Neuronal stem cell (in vitro differentiated cells): ENCODE data around the gene RPS23. TPM values are rescaled to one million over a fixed set of nuclear protein-coding genes. Genes with fewer than 3 reads are reported as not detected.

Experiments used
- DNase-seq: peaks from one replicate; pipeline ENCODE4 v3.0.0-alpha.2; 2013; ENCODE audit warnings: low spot score
- H2AFZ ChIP-seq: one replicate; pipeline ENCODE4 v1.6.1; 2013; ENCODE audit warnings: mild to moderate bottlenecking, low read length, inconsistent platforms
- H2AK5ac ChIP-seq: 2 replicates; pipeline ENCODE4 v1.6.1; 2013; ENCODE audit warnings: low read depth, mild to moderate bottlenecking, inconsistent platforms, low read length, moderate library complexity, mixed read lengths
- H2BK120ac ChIP-seq: 2 replicates; pipeline ENCODE4 v1.6.1; 2013; ENCODE audit warnings: low read depth, mild to moderate bottlenecking, inconsistent platforms, low read length, moderate library complexity, mixed read lengths
- H2BK12ac ChIP-seq: one replicate; pipeline ENCODE4 v1.6.1; 2013; ENCODE audit warnings: low read length, inconsistent platforms
- H2BK15ac ChIP-seq: 2 replicates; pipeline ENCODE4 v1.6.1; 2013; ENCODE audit warnings: mild to moderate bottlenecking, low read length, inconsistent platforms, mixed read lengths
- H2BK5ac ChIP-seq: one replicate; pipeline ENCODE4 v1.6.1; 2013; ENCODE audit warnings: inconsistent platforms, mild to moderate bottlenecking, low read length, moderate library complexity
- H3K14ac ChIP-seq: one replicate; pipeline ENCODE4 v1.6.1; 2013; ENCODE audit warnings: low read length, inconsistent platforms
- H3K18ac ChIP-seq: 2 replicates; pipeline ENCODE4 v1.6.1; 2013; ENCODE audit warnings: low read length, inconsistent platforms
- H3K23ac ChIP-seq: 2 replicates; pipeline ENCODE4 v1.6.1; 2013; ENCODE audit warnings: low read depth, mild to moderate bottlenecking, mixed read lengths, low read length, inconsistent platforms; ENCODE audit not compliant: poor library complexity
- H3K27ac ChIP-seq: replicated peaks from 3 replicates; pipeline ENCODE4 v1.5.1; 2013; ENCODE audit warnings: low read length, inconsistent platforms
- H3K27me3 ChIP-seq, 3 experiments: 2 replicates each; pipeline ENCODE4 v1.6.1; 2013; ENCODE audit warnings: low read length in 3 of 3, mild to moderate bottlenecking in 2 of 3, inconsistent platforms in 1 of 3, low read depth in 1 of 3, mixed read lengths in 1 of 3, moderate library complexity in 1 of 3; ENCODE audit not compliant: control insufficient read depth in 3 of 3, insufficient read depth in 3 of 3
- H3K36me3 ChIP-seq, 2 donors: replicated peaks in 1 of 2; 2 replicates each; pipeline ENCODE4 v1.6.1; 2013; ENCODE audit warnings: low read length in 2 of 2; ENCODE audit not compliant: control insufficient read depth in 2 of 2, insufficient read depth in 2 of 2
- H3K4ac ChIP-seq: 2 replicates; pipeline ENCODE4 v1.6.1; 2013; ENCODE audit warnings: inconsistent platforms, mild to moderate bottlenecking, low read length, moderate library complexity
- H3K4me1 ChIP-seq, 2 donors: 1 replicate in 1 of 2; 2 replicates in 1 of 2; pipeline ENCODE4 v1.6.1; 2013; ENCODE audit warnings: low read length in 2 of 2, low read depth in 1 of 2; ENCODE audit not compliant: control insufficient read depth in 2 of 2, insufficient read depth in 1 of 2
- H3K4me2 ChIP-seq: one replicate; pipeline ENCODE4 v1.6.1; 2013; ENCODE audit warnings: mild to moderate bottlenecking, low read length, inconsistent platforms; ENCODE audit not compliant: insufficient read depth, poor library complexity, severe bottlenecking
- H3K4me3 ChIP-seq, 2 donors: 2 replicates each; pipeline ENCODE4 v1.5.1; 2013; ENCODE audit warnings: low read length in 2 of 2, mild to moderate bottlenecking in 2 of 2, inconsistent platforms in 1 of 2, moderate library complexity in 1 of 2
- H3K79me1 ChIP-seq: one replicate; pipeline ENCODE4 v1.6.1; 2013; ENCODE audit warnings: low read depth, mild to moderate bottlenecking, inconsistent platforms, low read length, moderate library complexity
- H3K9ac ChIP-seq: one replicate; pipeline ENCODE4 v1.6.1; 2013; ENCODE audit warnings: mild to moderate bottlenecking, low read depth, low read length, inconsistent platforms; ENCODE audit not compliant: poor library complexity
- H3K9me3 ChIP-seq, 2 donors: replicated peaks in 1 of 2; 2 replicates each; pipeline versions ENCODE3 to v1.6.1; 2013; ENCODE audit warnings: low read length in 2 of 2, mild to moderate bottlenecking in 2 of 2, inconsistent platforms in 1 of 2, low read depth in 1 of 2, mixed read lengths in 1 of 2, moderate library complexity in 1 of 2; ENCODE audit not compliant: control insufficient read depth in 2 of 2, insufficient read depth in 1 of 2
- H4K8ac ChIP-seq: one replicate; pipeline ENCODE4 v1.6.1; 2013; ENCODE audit warnings: low read depth, mild to moderate bottlenecking, inconsistent platforms, low read length, moderate library complexity
- H4K91ac ChIP-seq: one replicate; pipeline ENCODE4 v1.6.1; 2013; ENCODE audit warnings: low read length, low read depth, mild to moderate bottlenecking, inconsistent platforms; ENCODE audit not compliant: poor library complexity
- WGBS, 2 donors: extraction: QIAGEN DNeasy Blood & Tissue Kit; methylation state at CpG; one replicate each; pipeline ENCODE4 v1.1.7; 2013; ENCODE audit warnings: missing lambda C conversion rate in 2 of 2, mixed read lengths in 1 of 2; ENCODE audit not compliant: insufficient read length in 2 of 2, insufficient replicate concordance in 1 of 2; ENCODE audit errors: extremely low coverage in 2 of 2; 5-methylcytosine and 5-hydroxymethylcytosine counted together
- polyA plus RNA-seq, 2 experiments: library from polyadenylated mRNA; stranded (reverse); fragments of 200-250 nt; gene quantifications; one replicate each; pipeline ENCODE4 v1.2.3, GENCODE V29; 2013

The RPS23 gene
- 4,871 TPM for polyA plus RNA-seq (2013, experiment 1 of 2)
- 5,026 TPM for polyA plus RNA-seq (2013, experiment 2 of 2)

DNA sequence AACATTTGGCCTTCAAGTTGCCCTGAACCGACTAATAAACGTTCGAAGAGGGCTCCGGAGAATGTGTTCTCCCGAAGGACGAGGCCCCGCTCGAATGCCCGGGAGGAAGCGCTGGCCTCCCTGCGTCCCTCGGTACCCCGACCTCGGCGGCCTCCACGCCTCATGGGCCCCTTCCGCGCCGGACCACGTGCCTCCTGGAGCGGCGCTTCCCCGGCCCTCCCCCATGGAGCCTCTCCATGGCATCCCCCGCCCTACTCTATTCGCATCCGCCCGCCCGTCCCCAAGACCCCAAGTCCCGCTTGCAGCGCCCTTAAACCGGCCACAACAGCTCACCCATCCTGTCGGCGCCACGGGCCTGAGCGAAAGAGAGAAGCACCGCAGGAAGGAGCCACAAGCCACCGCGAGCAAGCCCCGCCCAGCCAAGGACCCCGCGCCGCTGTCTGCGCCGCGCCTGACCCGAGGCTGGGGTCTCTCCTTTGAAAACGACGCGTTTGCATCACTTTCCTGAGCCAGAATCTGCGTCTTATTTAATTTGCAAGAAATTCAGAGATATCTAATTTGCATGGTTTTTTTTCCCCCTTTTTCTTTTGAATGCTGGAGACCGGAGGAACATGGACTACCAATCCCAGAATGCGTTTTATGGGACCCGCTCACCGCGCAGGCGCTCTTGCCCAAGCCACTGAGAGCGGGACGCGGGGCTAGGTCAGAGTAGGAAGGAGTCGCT lies at the start of gene RPS23:
RPS23 (minus strand) TSS at position 368 of the 724 bp plus-strand sequence; CDS start at position 337, 31 bp downstream.
- Histone ChIP-seq H4K8ac (no peak within 1 kb of the TSS), H3K4me1 (peaks cover 2 to 4% of the 10 kb centered on the region in 2 donors), H3K79me1 (peaks cover 2% of the 10 kb centered on the region), H3K36me3 (peaks cover 20 to 45% of the 10 kb centered on the region in 2 donors), H4K91ac (no peak within 1 kb of the TSS), H3K4me3 (peak within 1 kb of the TSS; percentile 89 to 98), H3K9ac (peak within 1 kb of the TSS; percentile 96), H2AK5ac (peak within 1 kb of the TSS; percentile 78), H2BK5ac (peak within 1 kb of the TSS; percentile 87), H2BK15ac (no peak within 1 kb of the TSS), H2BK120ac (peak within 1 kb of the TSS; percentile 61), H3K23ac (peak within 1 kb of the TSS; percentile 100), H2BK12ac (no peak within 1 kb of the TSS), H3K4me2 (peak within 1 kb of the TSS; percentile 79), H3K14ac (no peak within 1 kb of the TSS), H3K9me3 (peaks cover 0 to 2% of the 10 kb centered on the region in 2 donors), H3K4ac (peak within 1 kb of the TSS; percentile 81), H3K27ac (no peak within 1 kb of the TSS), H3K27me3 (no peaks in the 10 kb centered on the region), H2AFZ (peak within 1 kb of the TSS; percentile 92), H3K18ac (peak within 1 kb of the TSS; percentile 94)
- DNase-seq = peak; percentile 73
- no CpG with 5 or more reads among the region's 60 CpGs for WGBS, 2 donors

DNA sequence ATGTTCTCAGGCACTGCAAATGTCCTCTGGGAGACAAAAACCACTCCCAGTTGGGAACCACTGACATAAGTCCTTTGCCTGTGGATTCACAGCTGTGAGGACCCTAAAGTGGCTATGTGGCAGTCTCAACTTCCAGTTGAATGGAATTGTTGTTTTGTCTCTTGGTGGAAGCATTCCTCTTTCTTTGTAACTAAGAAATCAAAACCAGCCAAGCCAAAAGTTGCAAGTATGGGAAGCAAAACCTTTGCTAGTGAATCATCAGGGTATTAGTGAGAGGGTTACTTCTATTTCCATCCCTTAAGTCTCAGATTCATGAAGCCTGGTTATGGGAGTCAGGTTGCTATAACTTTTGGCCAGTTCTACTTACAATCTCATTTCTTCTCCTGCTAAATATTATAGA lies 49.8 kb upstream of the RPS23 start:
- Histone ChIP-seq H3K23ac (no peak overlapping the region), H3K4me1 (peaks cover 0 to 1% of the 10 kb centered on the region in 2 donors), H3K79me1 (no peaks in the 10 kb centered on the region), H3K18ac (no peak overlapping the region), H2AK5ac (no peak overlapping the region), H4K91ac (no peak overlapping the region), H3K27me3 (no peaks in the 10 kb centered on the region), H3K27ac (no peak overlapping the region), H3K4ac (no peak overlapping the region), H2AFZ (no peak overlapping the region), H3K14ac (no peak overlapping the region), H3K36me3 (no peaks in the 10 kb centered on the region), H2BK5ac (no peak overlapping the region), H3K4me3 (no peak overlapping the region), H3K9me3 (peaks cover 0 to 16% of the 10 kb centered on the region in 2 donors), H2BK15ac (no peak overlapping the region), H3K9ac (no peak overlapping the region), H2BK12ac (no peak overlapping the region), H3K4me2 (no peak overlapping the region), H2BK120ac (no peak overlapping the region), H4K8ac (no peak overlapping the region)
- DNase-seq = no peak

DNA sequence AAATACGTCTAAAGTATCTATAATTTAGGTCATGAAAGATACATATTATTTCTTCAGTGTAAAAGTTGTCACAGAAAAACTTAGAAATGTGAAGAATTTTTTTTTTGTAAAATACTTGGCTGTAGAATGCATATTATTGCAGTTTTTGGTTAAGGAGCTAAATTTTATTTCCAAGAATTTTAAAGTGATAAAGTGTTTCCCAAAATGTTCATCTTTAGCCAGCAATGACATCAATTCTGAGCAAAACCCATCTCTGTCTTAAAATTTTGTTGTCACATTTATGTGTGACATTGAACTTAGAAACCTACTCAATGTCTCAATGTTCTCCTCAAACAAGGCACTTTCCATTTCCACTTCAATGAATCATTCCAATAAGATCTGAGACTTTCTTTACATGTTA lies 47.8 kb upstream of the RPS23 start:
- Histone ChIP-seq H3K4me1 (no peaks in the 10 kb centered on the region), H3K4me2 (no peak overlapping the region), H3K14ac (no peak overlapping the region), H3K4ac (no peak overlapping the region), H3K18ac (no peak overlapping the region), H2BK15ac (no peak overlapping the region), H3K27me3 (no peaks in the 10 kb centered on the region), H2BK5ac (no peak overlapping the region), H3K4me3 (no peak overlapping the region), H3K9me3 (peaks cover 0 to 16% of the 10 kb centered on the region in 2 donors), H3K9ac (no peak overlapping the region), H2AK5ac (no peak overlapping the region), H3K36me3 (no peaks in the 10 kb centered on the region), H2AFZ (no peak overlapping the region), H3K23ac (no peak overlapping the region), H4K8ac (no peak overlapping the region), H3K27ac (no peak overlapping the region), H2BK12ac (no peak overlapping the region), H2BK120ac (no peak overlapping the region), H4K91ac (no peak overlapping the region), H3K79me1 (no peaks in the 10 kb centered on the region)
- no peak for DNase-seq
- WGBS, 2 donors = no CpG with 5 or more reads among the region's 1 CpG

DNA sequence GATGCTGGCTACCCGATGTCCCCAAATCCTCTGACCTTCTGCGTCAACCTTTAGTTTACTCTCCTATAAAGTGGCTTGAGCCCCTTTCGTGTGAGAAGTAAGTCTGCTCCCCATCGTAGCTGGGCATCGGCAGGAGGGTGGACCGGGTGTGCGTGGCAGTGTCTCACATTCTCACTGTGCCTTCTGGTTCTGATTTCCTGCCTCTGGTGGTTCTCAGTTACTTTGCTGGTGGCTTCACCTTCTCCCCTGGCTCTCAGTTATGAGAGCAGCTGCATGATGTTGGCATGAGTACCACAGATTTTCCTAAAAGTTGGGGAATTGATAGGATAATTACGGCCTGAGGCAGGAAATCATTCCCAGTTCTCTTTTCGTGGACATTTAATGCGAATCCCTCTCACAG lies 47.0 kb upstream of the RPS23 start:
- Histone ChIP-seq H2BK12ac (no peak overlapping the region), H3K4me3 (no peak overlapping the region), H3K9me3 (peaks cover 0 to 16% of the 10 kb centered on the region in 2 donors), H3K79me1 (no peaks in the 10 kb centered on the region), H3K36me3 (no peaks in the 10 kb centered on the region), H3K18ac (peak overlapping the region; percentile 13), H3K9ac (peak overlapping the region; percentile 6), H4K8ac (no peak overlapping the region), H2BK5ac (no peak overlapping the region), H3K27ac (no peak overlapping the region), H3K4ac (no peak overlapping the region), H3K4me1 (no peaks in the 10 kb centered on the region), H2BK15ac (no peak overlapping the region), H2AFZ (no peak overlapping the region), H3K23ac (no peak overlapping the region), H4K91ac (no peak overlapping the region), H3K14ac (no peak overlapping the region), H2BK120ac (no peak overlapping the region), H2AK5ac (no peak overlapping the region), H3K4me2 (no peak overlapping the region), H3K27me3 (no peaks in the 10 kb centered on the region)
- DNase-seq = no peak
- WGBS, 2 donors = no CpG with 5 or more reads among the region's 10 CpGs
